DOHH2 (cell line): ENCODE results near the gene OR2F2.

ENCODE experiments used
- H3F3A ChIP-seq: fragments of 200-600 bp; sonication (generic), shearing (Covaris generic); 2 replicates; pipeline ENCODE4 v1.6.0; 2016; ENCODE audit warnings: antibody characterized with exemption, mild to moderate bottlenecking; ENCODE audit not compliant: control insufficient read depth, insufficient read depth
- H3K27ac ChIP-seq: fragments of 200-600 bp; sonication (generic); 2 replicates; pipeline ENCODE4 v1.5.1; 2014; ENCODE audit warnings: low read depth, mild to moderate bottlenecking, low read length, moderate library complexity
- H3K27me3 ChIP-seq: fragments of 200-600 bp; sonication (generic); 2 replicates; pipeline ENCODE4 v1.6.1; 2014; ENCODE audit warnings: mild to moderate bottlenecking, low read length, mixed read lengths; ENCODE audit not compliant: control insufficient read depth
- H3K36me3 ChIP-seq: fragments of 200-600 bp; sonication (generic); 2 replicates; pipeline ENCODE4 v1.6.1; 2014; ENCODE audit warnings: mild to moderate bottlenecking, low read length, moderate library complexity, mixed read lengths; ENCODE audit not compliant: control insufficient read depth
- H3K4me1 ChIP-seq: fragments of 200-600 bp; sonication (generic); 2 replicates; pipeline ENCODE4 v1.6.1; 2014; ENCODE audit warnings: mild to moderate bottlenecking, low read length, mixed read lengths; ENCODE audit not compliant: control insufficient read depth
- H3K4me2 ChIP-seq: fragments of 200-600 bp; sonication (generic); 2 replicates; pipeline ENCODE4 v1.6.0; 2014; ENCODE audit warnings: mild to moderate bottlenecking, low read length, moderate library complexity
- H3K4me3 ChIP-seq: fragments of 200-600 bp; sonication (generic); 2 replicates; pipeline ENCODE4 v1.5.1; 2014; ENCODE audit warnings: mild to moderate bottlenecking, low read length, mixed read lengths
- H3K79me2 ChIP-seq: fragments of 200-600 bp; sonication (generic); 2 replicates; pipeline ENCODE4 v1.6.1; 2014; ENCODE audit warnings: mild to moderate bottlenecking, low read length, mixed read lengths; ENCODE audit not compliant: control insufficient read depth
- H3K9me2 ChIP-seq: fragments of 200-600 bp; sonication (generic); replicated peaks from 2 replicates; pipeline ENCODE4 v1.6.1; 2014; ENCODE audit warnings: mild to moderate bottlenecking, low read length, mixed read lengths; ENCODE audit not compliant: control insufficient read depth
- H3K9me3 ChIP-seq: fragments of 200-600 bp; sonication (generic); 2 replicates; pipeline ENCODE4 v1.6.1; 2014; ENCODE audit warnings: antibody characterized with exemption, low read length, mixed read lengths; ENCODE audit not compliant: control insufficient read depth, insufficient read depth
- H4K20me1 ChIP-seq: fragments of 200-600 bp; sonication (generic); 2 replicates; pipeline ENCODE4 v1.6.0; 2014; ENCODE audit warnings: low read depth, mild to moderate bottlenecking, antibody characterized with exemption, low read length, moderate library complexity; ENCODE audit not compliant: control insufficient read depth, insufficient read depth
- EZH2phosphoT487 ChIP-seq: fragments of 200-600 bp; sonication (generic); IDR thresholded peaks from 2 replicates; pipeline ENCODE4 v1.6.1; 2017; ENCODE audit warnings: borderline replicate concordance, mild to moderate bottlenecking, antibody characterized with exemption, low read length, moderate library complexity, mixed read lengths
- TF ChIP-seq, protein P1 (sequence below): fragments of 200-600 bp; sonication (generic); IDR thresholded peaks from one replicate; pipeline ENCODE4 v1.5.1; 2014; ENCODE audit warnings: antibody characterized with exemption, mild to moderate bottlenecking, low read depth, low read length; ENCODE audit not compliant: poor library complexity, severe bottlenecking

Gene OR2F2

DNA sequence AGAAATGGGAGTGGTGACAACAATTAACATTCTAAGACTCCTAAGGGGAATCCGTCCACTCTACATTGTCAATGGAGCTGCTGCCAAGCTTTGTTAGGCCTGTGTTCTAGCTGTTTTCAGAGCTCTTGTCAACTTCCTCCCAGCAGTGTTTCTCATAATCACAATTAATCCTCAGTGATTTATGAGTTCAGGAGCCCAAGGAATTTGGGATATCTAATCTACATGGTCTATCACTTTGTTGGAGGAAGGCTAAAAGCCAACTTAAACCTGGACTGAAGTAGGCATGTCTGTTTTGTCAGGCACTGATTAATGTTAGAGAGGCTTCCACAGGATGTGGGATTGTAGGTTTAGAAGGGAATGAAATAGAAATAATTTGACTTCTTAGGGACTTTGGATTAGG lies 10.2 kb upstream of the OR2F2 start:
- H4K20me1 ChIP-seq: no peaks in the 10 kb centered on the region
- H3K4me1 ChIP-seq: no peaks in the 10 kb centered on the region
- no peaks in the 10 kb centered on the region for H3K9me3 ChIP-seq
- H3K36me3 ChIP-seq: no peaks in the 10 kb centered on the region
- no peaks in the 10 kb centered on the region for H3K79me2 ChIP-seq
- no peak overlapping the region for H3K4me3 ChIP-seq
- H3K27ac ChIP-seq: no peak overlapping the region
- H3K9me2 ChIP-seq: no peaks in the 10 kb centered on the region
- TF ChIP-seq, protein P1, sequence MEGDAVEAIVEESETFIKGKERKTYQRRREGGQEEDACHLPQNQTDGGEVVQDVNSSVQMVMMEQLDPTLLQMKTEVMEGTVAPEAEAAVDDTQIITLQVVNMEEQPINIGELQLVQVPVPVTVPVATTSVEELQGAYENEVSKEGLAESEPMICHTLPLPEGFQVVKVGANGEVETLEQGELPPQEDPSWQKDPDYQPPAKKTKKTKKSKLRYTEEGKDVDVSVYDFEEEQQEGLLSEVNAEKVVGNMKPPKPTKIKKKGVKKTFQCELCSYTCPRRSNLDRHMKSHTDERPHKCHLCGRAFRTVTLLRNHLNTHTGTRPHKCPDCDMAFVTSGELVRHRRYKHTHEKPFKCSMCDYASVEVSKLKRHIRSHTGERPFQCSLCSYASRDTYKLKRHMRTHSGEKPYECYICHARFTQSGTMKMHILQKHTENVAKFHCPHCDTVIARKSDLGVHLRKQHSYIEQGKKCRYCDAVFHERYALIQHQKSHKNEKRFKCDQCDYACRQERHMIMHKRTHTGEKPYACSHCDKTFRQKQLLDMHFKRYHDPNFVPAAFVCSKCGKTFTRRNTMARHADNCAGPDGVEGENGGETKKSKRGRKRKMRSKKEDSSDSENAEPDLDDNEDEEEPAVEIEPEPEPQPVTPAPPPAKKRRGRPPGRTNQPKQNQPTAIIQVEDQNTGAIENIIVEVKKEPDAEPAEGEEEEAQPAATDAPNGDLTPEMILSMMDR: no peak
- TF ChIP-seq EZH2phosphoT487: no peak
- H3F3A ChIP-seq: no peaks in the 10 kb centered on the region
- H3K4me2 ChIP-seq: no peak overlapping the region
- no peaks in the 10 kb centered on the region for H3K27me3 ChIP-seq

- no peaks in the 10 kb centered on the region for H3K79me2 ChIP-seq
- no peaks in the 10 kb centered on the region for H4K20me1 ChIP-seq
- H3K9me2 ChIP-seq: no peaks in the 10 kb centered on the region
- H3K4me2 ChIP-seq: no peak overlapping the region
- no peak overlapping the region for H3K4me3 ChIP-seq
- H3K9me3 ChIP-seq: no peaks in the 10 kb centered on the region
- no peaks in the 10 kb centered on the region for H3F3A ChIP-seq
- no peak overlapping the region for H3K27ac ChIP-seq
- TF ChIP-seq, protein P1: no peak
- no peak for TF ChIP-seq EZH2phosphoT487
- no peaks in the 10 kb centered on the region for H3K27me3 ChIP-seq
- no peaks in the 10 kb centered on the region for H3K36me3 ChIP-seq
- no peaks in the 10 kb centered on the region for H3K4me1 ChIP-seq
These were observed 5.7 kb upstream of the OR2F2 start for GRCh38 chr7:143929224-143929920.

DNA sequence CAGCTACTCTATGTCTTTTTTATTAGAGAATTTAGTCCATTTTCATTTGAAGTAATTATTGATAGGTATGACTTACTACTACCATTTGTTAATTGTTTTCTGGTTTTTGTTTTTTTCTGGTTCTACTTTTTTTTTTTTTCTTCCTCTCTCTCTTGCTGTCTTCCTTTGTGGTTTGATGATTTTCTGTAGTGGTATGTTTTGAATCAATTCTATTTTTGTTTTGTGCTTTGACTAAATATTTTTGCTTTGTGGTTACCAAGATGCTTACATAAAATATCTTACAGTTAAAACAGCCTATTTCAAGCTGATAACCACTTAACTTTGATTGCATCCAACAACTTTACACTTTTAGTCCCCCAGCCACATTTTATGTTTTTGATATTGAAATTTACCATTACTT lies 3.3 kb upstream of the OR2F2 start:
- Histone ChIP-seq H3K4me2 (no peak overlapping the region), H4K20me1 (no peaks in the 10 kb centered on the region), H3K4me3 (no peak overlapping the region), H3K36me3 (no peaks in the 10 kb centered on the region), H3K9me3 (no peaks in the 10 kb centered on the region), H3K27ac (no peak overlapping the region), H3F3A (no peaks in the 10 kb centered on the region), H3K9me2 (no peaks in the 10 kb centered on the region), H3K4me1 (no peaks in the 10 kb centered on the region), H3K79me2 (no peaks in the 10 kb centered on the region), H3K27me3 (no peaks in the 10 kb centered on the region)
- TF ChIP-seq, protein P1: no peak
- TF ChIP-seq EZH2phosphoT487: no peak
